Erythroblast (primary cell): ENCODE data around the gene MAGEF1.

Experiments used
- GATA1 ChIP-seq: IDR thresholded peaks from 2 replicates; pipeline ENCODE4 v1.6.1; 2011; ENCODE audit warnings: low read depth, mild to moderate bottlenecking, control low read depth, low read length, moderate library complexity
- POLR2A ChIP-seq: IDR thresholded peaks from 2 replicates; pipeline ENCODE4 v1.6.1; 2011; ENCODE audit warnings: mild to moderate bottlenecking, low read length

- TF ChIP-seq POLR2A: no peak
- no peak for TF ChIP-seq GATA1
Measured at GRCh38 chr3:184739594-184740505, 28.0 kb upstream of the MAGEF1 start.
